Memory B cell (primary cell): ENCODE measurements around the gene TFR2.

Source experiments
- ATAC-seq: fragments of 150-1000 bp; cut with Tn5 transposase; 2 replicates; pipeline ENCODE4 v1.10.0; 2021; ENCODE audit warnings: low read depth, mild to moderate bottlenecking, moderate library complexity
- DNase-seq, 2 donors: peaks; one replicate each; pipeline ENCODE4 v3.0.0; 2022; ENCODE audit warnings: low spot score in 2 of 2
- H3K27ac Mint-ChIP-seq: one replicate; pipeline ENCODE4 v1.8.0; 2022; ENCODE audit warnings: mild to moderate bottlenecking, moderate library complexity, mixed read lengths
- H3K27me3 Mint-ChIP-seq: one replicate; pipeline ENCODE4 v1.8.0; 2022; ENCODE audit warnings: mixed read lengths
- H3K36me3 Mint-ChIP-seq: one replicate; pipeline ENCODE4 v1.8.0; 2022; ENCODE audit warnings: mild to moderate bottlenecking, mixed read lengths
- H3K4me1 Mint-ChIP-seq: one replicate; pipeline ENCODE4 v1.8.0; 2022; ENCODE audit warnings: mixed read lengths
- H3K4me3 Mint-ChIP-seq: one replicate; pipeline ENCODE4 v1.8.0; 2022; ENCODE audit warnings: mild to moderate bottlenecking, moderate library complexity, mixed read lengths
- H3K9me3 Mint-ChIP-seq: one replicate; pipeline ENCODE4 v1.8.0; 2022; ENCODE audit warnings: mixed read lengths

Gene TFR2

DNA sequence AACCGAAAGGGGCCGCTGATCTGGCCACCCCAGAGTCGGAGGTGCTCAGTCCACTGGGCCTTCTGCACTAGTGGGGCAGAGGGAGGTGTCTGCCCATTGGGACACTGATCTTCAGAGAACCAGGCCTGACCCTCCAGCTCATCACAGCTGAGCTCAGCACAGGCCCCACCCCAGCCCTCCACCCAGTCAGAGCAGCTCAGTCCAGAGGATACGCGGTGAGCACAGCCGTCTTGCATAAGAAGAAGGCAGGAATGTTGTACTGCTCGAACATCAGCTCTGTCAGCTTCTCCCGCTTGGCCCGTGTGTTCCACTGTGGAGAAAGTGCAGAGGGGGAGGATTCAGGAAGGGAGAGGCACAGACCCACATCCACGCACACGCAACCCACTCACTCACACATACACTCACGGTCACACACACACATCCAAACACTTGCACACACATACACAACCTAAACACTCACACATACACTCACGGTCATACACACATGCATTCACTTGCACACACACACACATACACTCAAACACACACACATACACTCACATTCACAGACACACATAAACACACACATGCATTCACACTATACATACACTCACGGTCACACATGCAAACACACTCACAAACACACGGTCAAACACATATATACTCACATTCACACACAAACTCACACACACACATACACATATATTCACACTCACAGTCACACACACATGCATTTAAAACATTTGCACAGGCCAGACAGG lies 8.6 kb upstream of the TFR2 start:
- peaks cover 2% of the 10 kb centered on the region for H3K4me1 Mint-ChIP-seq
- no peak overlapping the region for H3K27ac Mint-ChIP-seq
- ATAC-seq: no peak
- H3K9me3 Mint-ChIP-seq: no peaks in the 10 kb centered on the region
- H3K27me3 Mint-ChIP-seq: peaks cover 23% of the 10 kb centered on the region
- DNase-seq: no peak
- peaks cover 6% of the 10 kb centered on the region for H3K36me3 Mint-ChIP-seq
- no peak overlapping the region for H3K4me3 Mint-ChIP-seq

DNA sequence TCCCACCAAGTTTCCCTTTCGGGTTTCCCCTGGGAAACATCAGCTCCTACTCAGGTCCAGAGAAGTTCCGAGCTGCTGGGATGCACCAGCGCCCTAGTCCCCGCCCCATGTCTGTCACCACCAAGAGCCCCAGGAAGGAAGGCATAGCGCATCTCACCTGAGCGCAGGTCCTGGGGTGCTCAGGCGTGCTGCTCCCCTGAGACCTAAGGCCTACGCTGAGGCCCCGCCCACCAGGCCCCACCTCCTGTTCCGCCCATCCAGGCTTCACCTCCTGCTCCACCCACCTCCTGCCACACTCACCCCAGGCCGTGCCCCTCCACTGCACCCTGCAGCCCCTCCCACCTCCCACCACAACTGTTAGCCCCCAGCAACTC lies 1.2 kb upstream of the TFR2 start:
- peaks cover 17% of the 10 kb centered on the region for H3K4me1 Mint-ChIP-seq
- no peaks in the 10 kb centered on the region for H3K9me3 Mint-ChIP-seq
- DNase-seq (peak; percentile 63 to 80), ATAC-seq (peak; percentile 99)
- H3K36me3 Mint-ChIP-seq: no peaks in the 10 kb centered on the region
- no peak overlapping the region for H3K27ac Mint-ChIP-seq
- peak overlapping the region; percentile 71 for H3K4me3 Mint-ChIP-seq
- peaks cover 9% of the 10 kb centered on the region for H3K27me3 Mint-ChIP-seq

DNA sequence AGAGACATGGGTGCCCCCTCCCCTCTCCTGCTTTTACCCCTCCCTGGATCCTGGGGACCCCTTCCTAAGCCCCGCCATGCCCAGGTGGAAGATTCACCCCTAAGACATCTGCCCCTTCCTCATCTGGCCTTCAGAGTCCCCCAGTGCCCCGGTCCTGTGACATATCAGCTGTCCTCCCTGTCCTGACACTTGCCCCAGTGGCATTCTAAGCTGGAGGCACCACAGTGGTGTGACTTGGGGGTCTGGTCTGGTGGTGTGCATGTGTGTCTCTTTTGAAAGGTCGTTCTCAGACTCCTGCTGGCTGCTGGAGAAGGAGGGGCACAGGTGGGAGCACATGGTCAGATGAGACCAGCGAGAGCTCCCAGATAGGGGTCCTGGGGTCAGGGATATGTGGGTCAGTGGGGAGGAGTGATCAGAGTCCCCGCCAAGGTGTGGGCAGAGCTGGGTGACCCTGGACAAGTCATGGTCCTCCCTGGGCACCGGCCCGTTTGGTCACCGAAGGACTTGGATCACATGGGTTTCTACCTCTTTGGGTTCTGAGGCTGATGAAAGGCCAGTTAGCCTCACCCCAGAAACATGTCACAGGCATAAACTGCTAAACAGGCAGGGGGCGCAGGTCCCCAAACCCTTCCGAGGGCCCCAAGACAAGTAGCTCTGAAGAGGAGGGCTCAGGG lies 645 bp upstream of the TFR2 start:
- H3K27ac Mint-ChIP-seq: no peak overlapping the region
- no peaks in the 10 kb centered on the region for H3K9me3 Mint-ChIP-seq
- no peak for DNase-seq
- H3K4me3 Mint-ChIP-seq: peak overlapping the region; percentile 71
- peaks cover 17% of the 10 kb centered on the region for H3K4me1 Mint-ChIP-seq
- peaks cover 9% of the 10 kb centered on the region for H3K27me3 Mint-ChIP-seq
- H3K36me3 Mint-ChIP-seq: no peaks in the 10 kb centered on the region
- ATAC-seq: peak; percentile 49

DNA sequence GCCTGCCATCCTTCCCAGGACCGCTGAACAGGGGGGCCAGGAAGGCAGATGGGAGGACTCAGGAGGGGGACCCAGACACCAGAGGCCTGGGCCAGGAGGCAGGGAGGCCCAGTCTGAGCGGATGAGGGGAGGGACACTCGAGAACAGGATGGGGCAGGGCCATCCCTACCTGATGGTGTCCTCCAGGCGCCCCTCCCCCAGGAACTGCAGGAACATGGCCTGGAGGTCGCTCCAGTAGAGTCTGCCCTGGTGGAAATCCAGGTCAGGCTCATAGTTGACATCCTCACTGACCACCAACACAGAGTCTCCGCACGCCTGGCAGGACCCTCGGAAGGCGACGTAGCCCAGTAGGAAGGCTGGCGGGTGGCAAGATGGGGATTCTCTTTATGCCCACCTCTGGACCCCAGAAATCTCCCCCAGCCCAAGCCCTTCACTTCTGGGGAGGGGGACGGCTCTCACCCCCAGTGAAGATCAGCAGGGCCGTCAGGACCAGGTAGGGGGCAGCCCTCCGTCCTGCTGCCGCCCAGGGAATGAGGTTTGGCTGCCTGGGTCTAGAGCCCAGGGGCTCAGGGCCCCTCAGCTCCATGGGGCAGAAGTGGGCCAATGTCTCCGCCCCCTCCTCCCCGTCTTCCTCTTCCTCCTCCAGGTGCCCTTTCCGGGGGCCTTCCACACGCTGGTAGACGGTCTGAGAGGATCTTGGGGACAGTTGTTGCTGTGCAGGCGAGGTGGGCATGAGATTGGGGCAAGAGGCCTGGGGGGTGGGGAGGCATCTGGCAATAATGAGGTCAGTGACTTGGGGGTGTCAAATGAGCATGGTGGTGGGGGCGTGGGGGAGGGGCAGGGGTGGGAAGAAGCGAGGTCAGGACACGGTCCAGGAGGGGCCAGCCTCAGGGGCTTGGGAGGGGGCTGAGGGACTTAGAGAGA lies 573 bp downstream of the TFR2 start:
- ATAC-seq (no peak), DNase-seq (no peak)
- Mint-ChIP-seq H3K4me3 (no peak overlapping the region), H3K9me3 (no peaks in the 10 kb centered on the region), H3K27ac (no peak overlapping the region), H3K36me3 (no peaks in the 10 kb centered on the region), H3K27me3 (peaks cover 7% of the 10 kb centered on the region), H3K4me1 (peaks cover 17% of the 10 kb centered on the region)

DNA sequence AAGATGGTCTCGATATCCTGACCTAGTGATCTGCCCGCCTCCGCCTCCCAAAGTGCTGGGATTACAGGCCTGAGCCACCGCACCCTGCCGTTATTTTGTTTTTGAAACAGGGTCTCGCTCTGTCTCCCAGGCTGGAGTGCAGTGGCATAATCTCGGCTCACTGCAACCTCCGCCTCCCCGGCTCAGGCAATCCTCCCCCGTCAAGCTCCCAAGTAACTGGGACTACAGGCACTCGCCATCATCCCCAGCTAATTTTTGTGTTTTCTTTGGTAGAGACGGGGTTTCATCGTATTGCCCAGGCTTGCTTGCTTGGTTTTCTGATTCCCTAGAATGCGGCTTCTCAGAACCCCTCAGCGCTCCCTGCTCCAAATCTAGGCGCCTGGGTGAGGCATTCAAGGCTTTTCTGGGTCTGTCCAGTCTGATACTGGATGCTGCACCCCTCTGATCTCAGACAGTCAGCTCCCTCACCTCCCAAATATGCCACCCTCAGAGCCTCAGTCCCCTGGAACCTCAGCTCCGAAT lies 1.3 kb downstream of the TFR2 start:
- Mint-ChIP-seq H3K36me3 (no peaks in the 10 kb centered on the region), H3K9me3 (no peaks in the 10 kb centered on the region), H3K27me3 (peaks cover 4% of the 10 kb centered on the region), H3K4me3 (no peak overlapping the region), H3K27ac (no peak overlapping the region), H3K4me1 (peaks cover 17% of the 10 kb centered on the region)
- ATAC-seq: no peak
- DNase-seq: no peak

DNA sequence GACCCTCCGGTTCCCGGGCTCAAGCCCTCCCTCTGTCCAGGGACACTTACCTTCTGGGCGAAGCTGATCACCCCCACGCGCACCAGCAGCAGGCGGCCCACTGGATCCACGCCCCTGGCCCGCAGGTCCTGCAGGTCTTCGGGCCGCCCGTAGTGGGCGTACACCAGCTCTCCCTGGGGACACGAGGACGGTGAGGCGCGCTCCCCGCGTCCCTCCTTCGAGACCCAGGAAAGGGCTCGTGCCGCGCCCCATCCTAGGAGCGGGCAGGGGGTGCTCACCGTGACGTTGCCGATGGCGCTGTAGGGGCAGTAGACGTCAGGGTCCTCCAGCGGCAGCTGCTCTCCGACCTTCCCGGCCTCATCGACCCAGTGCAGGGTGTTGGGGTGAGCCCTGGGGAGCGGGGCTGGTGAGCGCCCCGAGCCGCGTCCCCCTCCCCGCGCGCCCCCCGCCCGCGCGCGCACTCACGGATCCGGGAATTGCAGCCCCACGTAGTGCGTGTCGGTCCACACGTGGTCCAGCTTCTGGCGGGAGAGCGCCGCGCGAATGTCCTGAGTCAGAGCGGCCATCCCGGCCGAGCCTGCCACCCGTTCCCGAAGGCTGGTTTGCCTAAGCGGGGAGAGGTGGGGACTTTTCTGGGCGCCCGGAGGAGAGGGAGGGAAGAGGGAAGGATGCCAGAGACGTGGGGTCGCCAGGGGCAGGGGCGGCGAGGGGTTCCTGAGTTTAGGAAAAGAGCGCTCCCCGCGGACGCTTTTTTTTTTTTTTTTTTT lies 8.2 kb downstream of the TFR2 start:
- H3K4me1 Mint-ChIP-seq: peaks cover 12% of the 10 kb centered on the region
- peak; percentile 44 to 53 for DNase-seq
- no peaks in the 10 kb centered on the region for H3K36me3 Mint-ChIP-seq
- H3K27ac Mint-ChIP-seq: no peak overlapping the region
- peak; percentile 64 for ATAC-seq
- peaks cover 1% of the 10 kb centered on the region for H3K27me3 Mint-ChIP-seq
- H3K9me3 Mint-ChIP-seq: no peaks in the 10 kb centered on the region
- peak overlapping the region; percentile 90 for H3K4me3 Mint-ChIP-seq

DNA sequence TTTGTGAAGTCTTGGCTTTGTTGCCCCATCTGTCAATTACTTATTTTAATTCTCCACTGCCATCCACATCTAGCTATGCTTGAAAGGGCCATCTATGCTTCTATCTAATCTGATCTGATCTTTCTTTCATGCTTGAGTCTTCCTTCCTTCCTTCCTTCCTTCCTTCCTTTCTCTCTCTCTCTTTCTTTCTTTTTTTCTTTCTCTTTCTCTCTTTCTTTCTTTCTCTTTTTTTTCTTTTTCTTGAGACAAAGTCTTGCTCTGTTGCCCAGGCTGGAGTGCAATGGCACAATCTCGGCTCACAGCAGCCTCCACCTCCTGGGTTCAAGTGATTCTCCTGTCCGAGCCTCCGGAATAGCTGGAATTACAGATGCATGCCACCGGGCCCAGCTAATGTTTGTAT lies 11.3 kb downstream of the TFR2 start:
- DNase-seq: no peak
- Mint-ChIP-seq H3K27me3 (peaks cover 1% of the 10 kb centered on the region), H3K9me3 (no peaks in the 10 kb centered on the region), H3K4me1 (peaks cover 22% of the 10 kb centered on the region), H3K27ac (no peak overlapping the region), H3K36me3 (no peaks in the 10 kb centered on the region), H3K4me3 (no peak overlapping the region)
- ATAC-seq: no peak

DNA sequence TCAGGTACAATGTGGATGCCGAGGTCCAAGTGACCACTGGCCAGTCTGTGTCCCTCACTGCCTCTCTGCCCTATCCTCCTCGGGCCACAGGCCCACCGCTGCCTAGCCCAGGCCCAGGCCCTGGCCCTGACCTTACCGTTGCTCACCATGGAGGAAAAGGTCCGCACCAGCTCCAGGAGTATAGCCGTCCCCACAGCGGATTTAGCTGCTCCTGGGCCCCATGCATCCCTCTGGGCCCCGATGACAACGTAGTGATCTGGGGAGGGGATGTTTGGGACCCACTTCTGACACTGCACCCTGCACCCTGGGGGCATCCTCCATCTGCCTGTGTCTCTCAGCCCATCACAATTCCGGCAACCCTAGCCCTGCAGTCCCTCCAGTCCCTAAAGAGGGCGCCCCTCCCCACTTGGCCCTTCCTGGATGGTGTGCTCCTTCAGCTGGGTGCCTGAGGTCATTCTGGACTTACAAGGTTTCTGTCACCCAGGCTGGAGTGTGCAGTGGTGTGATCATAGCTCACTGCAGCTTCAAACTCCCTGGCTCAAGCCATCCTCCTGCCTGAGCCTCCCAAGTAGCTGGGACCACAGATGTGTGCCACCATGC lies 12.1 kb downstream of the TFR2 start:
- no peak for DNase-seq
- no peak overlapping the region for H3K4me3 Mint-ChIP-seq
- H3K9me3 Mint-ChIP-seq: no peaks in the 10 kb centered on the region
- no peaks in the 10 kb centered on the region for H3K36me3 Mint-ChIP-seq
- H3K4me1 Mint-ChIP-seq: peaks cover 22% of the 10 kb centered on the region
- no peak overlapping the region for H3K27ac Mint-ChIP-seq
- H3K27me3 Mint-ChIP-seq: peaks cover 1% of the 10 kb centered on the region
- no peak for ATAC-seq

DNA sequence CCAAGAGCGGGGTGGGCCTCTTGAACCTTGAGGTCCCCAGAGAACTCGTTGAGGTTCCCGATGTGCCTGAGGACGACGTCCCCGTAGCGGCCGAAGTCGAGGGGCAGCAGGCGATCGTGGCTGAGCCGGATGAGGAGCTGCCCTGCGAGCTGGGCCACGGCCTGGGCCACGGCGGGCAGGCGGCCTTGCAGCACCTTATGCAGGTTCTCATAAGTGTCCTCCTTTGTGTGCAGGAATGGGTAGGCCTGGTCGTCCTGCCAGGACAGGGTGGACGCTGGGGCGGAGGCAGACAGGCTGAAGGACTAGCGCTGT lies 14.2 kb downstream of the TFR2 start:
- no peaks in the 10 kb centered on the region for H3K36me3 Mint-ChIP-seq
- no peak overlapping the region for H3K4me3 Mint-ChIP-seq
- no peak overlapping the region for H3K27ac Mint-ChIP-seq
- no peaks in the 10 kb centered on the region for H3K27me3 Mint-ChIP-seq
- H3K9me3 Mint-ChIP-seq: no peaks in the 10 kb centered on the region
- ATAC-seq (no peak), DNase-seq (no peak)
- peaks cover 13% of the 10 kb centered on the region for H3K4me1 Mint-ChIP-seq

DNA sequence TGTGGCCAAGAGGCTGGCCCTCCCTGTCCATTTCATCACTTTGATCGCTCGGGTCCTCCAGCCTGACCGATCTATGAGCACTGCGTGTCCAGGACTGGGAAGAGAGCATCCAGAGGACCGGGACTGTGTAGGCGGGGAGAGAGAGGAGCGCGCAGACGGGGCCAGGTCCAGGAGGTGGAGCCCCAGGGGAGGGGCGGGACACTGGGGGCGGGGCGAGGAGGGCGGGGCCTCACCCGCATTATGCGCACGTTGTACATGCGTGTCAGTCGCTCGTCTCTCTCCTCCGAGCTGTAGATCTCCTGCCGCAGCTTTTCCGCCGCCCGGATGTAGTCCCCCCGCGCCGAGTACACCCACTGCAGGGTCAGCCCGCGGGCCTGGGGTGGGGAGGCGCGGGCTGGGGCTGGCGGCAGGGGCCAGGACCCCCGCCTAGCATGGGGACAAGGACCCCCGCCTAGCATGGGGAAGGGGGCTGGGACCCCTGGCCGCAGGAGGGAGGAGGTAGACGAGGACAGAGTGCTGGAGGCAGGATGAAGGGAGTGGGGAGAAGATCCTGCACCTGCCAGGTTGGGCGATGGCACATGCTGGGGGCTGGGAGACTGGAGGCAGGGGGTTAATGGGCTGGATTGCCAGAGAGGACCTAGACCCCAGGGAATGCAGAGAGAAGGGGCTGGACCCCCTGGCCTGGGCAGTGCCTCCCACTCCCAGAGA lies 14.7 kb downstream of the TFR2 start:
- DNase-seq: peak; percentile 43 to 49
- peak overlapping the region; percentile 84 for H3K4me3 Mint-ChIP-seq
- peaks cover 1% of the 10 kb centered on the region for H3K36me3 Mint-ChIP-seq

DNA sequence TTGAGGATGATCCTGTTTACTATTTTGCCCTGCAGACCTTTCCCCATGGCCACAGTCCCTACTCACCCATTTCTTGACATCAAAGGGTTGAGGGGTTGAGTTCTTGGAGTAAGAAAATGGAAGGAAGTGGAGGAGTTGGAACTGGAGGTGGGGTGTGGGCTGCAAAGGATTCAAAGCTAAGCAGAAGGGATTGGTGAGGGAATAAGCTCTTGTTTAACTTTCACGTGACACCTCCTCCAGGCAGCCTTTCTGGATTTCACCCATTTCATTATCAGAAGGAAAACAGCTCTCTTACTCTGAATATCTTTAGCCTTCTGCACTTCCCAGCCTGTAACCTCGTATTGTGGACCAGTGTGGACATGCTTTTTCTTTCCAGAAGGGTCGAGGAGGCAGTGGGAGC lies 15.3 kb downstream of the TFR2 start:
- DNase-seq (no peak), ATAC-seq (no peak)
- no peak overlapping the region for H3K27ac Mint-ChIP-seq

More for the DNA sequence above, 14.7 kb downstream of the TFR2 start:
- Mint-ChIP-seq H3K9me3 (no peaks in the 10 kb centered on the region), H3K27ac (peak overlapping the region; percentile 73), H3K27me3 (no peaks in the 10 kb centered on the region), H3K4me1 (peaks cover 13% of the 10 kb centered on the region)
- peak; percentile 98 for ATAC-seq

DNA sequence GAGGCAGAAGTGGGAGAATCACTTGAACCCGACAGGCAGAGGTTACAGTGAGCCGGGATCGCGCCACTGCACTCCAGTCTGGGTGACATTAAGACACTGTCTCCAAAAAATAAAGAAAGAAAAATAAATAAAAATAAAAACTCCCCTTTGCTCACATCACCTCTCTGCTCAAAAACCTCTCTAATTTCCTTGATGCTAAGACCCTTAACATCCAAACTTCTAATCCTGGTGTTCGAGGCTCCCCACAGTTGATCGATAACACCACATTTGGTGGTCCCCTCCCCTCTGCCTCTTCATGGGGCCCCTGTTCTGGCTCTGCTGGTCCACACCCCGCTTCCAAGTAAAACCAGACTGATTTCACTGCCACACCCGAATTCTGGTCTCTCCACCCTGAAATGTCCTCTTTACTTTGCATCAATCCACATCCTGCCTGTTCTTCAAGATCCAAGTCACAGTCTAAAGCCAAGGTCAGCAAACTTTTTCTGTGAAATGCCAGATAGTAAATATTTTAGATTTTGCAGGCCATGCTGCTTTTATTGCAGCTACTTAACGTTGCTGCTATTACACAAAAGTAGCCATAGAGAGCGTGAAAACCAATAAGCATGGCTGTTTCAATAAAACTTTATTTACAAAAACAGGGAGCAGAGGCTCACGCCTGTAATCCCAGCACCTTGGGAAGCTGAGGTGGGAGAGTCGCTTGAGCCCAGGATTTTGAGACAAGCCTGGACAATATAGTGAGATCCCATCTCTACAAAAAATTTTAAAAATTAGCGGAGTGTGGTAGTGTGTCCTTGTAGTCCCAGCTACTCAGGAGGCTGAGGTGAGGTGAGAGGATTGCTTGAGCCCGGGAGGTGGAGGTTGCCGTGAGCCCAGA lies 17.2 kb downstream of the TFR2 start:
- Mint-ChIP-seq H3K4me1 (peaks cover 10% of the 10 kb centered on the region), H3K27me3 (no peaks in the 10 kb centered on the region), H3K9me3 (no peaks in the 10 kb centered on the region), H3K4me3 (no peak overlapping the region), H3K36me3 (peaks cover 2% of the 10 kb centered on the region), H3K27ac (no peak overlapping the region)
- DNase-seq (no peak), ATAC-seq (no peak)

More for the DNA sequence above, 15.3 kb downstream of the TFR2 start:
- peaks cover 2% of the 10 kb centered on the region for H3K36me3 Mint-ChIP-seq
- no peaks in the 10 kb centered on the region for H3K9me3 Mint-ChIP-seq
- H3K4me1 Mint-ChIP-seq: peaks cover 13% of the 10 kb centered on the region
- peak overlapping the region; percentile 84 for H3K4me3 Mint-ChIP-seq
- no peaks in the 10 kb centered on the region for H3K27me3 Mint-ChIP-seq
